T-helper 1 cell treated with Interleukin-12 subunit alpha and Interleukin-12 subunit beta and Interleukin-4 antibody, amounts not matched to agents 30 μg/mL and 1 μg/mL, for 36 hours (primary cell): ENCODE measurements around the gene FAM107A.

Experiments
- H3K27ac Mint-ChIP-seq: one replicate; pipeline ENCODE4 v1.8.0; 2021; ENCODE audit warnings: mild to moderate bottlenecking, mixed read lengths
- H3K27me3 Mint-ChIP-seq: one replicate; pipeline ENCODE4 v1.8.0; 2021; ENCODE audit warnings: low read depth, mixed read lengths
- H3K36me3 Mint-ChIP-seq: one replicate; pipeline ENCODE4 v1.8.0; 2021; ENCODE audit warnings: low read depth, mixed read lengths
- H3K4me1 Mint-ChIP-seq: one replicate; pipeline ENCODE4 v1.8.0; 2021; ENCODE audit warnings: low read depth, mixed read lengths
- H3K4me3 Mint-ChIP-seq: one replicate; pipeline ENCODE4 v1.8.0; 2021; ENCODE audit warnings: mild to moderate bottlenecking, moderate library complexity, mixed read lengths
- H3K9me3 Mint-ChIP-seq: one replicate; pipeline ENCODE4 v1.8.0; 2021; ENCODE audit warnings: mixed read lengths

FAM107A gene, protein sequence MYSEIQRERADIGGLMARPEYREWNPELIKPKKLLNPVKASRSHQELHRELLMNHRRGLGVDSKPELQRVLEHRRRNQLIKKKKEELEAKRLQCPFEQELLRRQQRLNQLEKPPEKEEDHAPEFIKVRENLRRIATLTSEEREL

DNA sequence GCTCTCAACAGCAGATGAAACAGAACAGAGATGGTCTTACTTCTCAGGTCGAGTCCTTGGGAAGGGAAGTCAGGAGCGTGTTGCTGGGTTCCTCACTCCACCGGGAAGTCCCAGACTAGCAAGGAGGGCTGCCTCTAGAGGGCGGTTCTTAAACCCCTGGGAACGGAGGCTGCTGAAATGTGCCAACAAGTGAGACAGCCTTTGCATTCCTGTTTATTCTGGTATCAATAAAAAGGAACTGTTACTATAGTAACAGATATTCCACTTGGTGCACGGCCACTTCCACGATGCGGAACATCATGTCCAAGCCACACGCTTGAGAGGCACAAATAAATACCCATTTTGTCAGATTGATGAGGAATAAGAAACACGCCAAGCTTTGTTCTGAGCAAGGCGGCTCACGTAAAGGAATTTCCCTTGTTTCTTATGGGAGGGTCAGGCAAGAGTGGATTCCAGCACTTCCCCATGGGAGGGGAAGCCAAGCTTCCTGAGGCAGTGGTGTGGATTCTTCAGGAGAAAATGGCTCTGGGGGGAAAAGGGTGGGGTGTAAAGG is at the start of gene FAM107A:
FAM107A (minus strand) TSS at position 123 of the 553 bp plus-strand sequence. CDS start 7,531 bp downstream, outside the sequence.
- Mint-ChIP-seq H3K4me1 (no peaks in the 10 kb centered on the region), H3K27me3 (peaks cover 16% of the 10 kb centered on the region), H3K27ac (no peak within 1 kb of the TSS), H3K36me3 (no peaks in the 10 kb centered on the region), H3K4me3 (no peak within 1 kb of the TSS), H3K9me3 (no peaks in the 10 kb centered on the region)

DNA sequence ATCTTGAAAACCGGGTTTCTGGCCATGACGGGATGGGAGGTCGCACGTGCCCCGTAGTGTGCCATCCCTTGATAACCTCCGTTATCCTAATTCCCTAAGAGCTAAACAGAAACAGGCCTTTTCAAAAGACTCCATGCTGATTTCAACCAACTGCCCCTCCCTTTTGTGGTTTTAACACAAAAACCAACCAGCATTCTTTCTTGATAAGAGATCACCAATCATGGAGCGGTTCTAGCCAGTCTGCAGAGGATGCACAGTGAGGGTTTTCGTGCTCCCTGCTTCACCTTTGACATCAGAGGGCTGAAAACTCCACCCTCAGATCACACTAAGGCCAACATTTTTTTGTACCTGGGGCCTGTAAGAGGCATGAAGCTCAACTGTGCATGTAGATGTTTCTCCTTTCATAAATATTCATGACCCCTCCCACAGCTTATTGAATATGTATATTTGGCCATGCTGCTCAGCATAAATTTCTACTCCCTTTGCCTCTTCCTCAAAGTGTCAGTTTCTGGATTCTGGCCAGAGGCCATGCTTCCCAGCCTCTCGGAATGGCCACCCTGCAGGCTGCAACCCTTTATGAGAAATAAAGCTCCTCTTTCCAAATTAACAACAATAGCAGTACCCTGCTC is 48.1 kb upstream of the FAM107A start:
- no peaks in the 10 kb centered on the region for H3K27me3 Mint-ChIP-seq
- H3K9me3 Mint-ChIP-seq: no peaks in the 10 kb centered on the region
- H3K36me3 Mint-ChIP-seq: no peaks in the 10 kb centered on the region
- H3K27ac Mint-ChIP-seq: no peak overlapping the region
- no peaks in the 10 kb centered on the region for H3K4me1 Mint-ChIP-seq
- no peak overlapping the region for H3K4me3 Mint-ChIP-seq

DNA sequence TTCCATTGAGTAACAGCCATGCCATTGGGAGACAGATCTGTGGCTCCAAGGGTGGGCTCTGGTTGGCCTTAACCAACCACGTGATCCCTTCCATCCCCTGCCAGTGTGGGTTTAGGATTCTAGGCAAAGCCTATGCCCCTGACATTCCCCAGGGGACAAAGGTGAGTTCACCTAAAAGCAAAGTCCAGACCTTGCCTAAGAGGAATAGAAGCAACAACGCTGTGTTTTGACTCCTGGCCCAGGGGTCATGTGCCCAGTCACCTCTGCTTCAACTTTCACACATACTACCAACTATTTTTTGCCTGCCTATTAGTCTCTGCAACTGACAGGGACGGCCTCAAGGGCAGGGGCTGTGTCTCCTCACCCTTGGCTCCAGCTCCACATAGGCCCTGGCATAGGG is 47.4 kb upstream of the FAM107A start:
- no peaks in the 10 kb centered on the region for H3K27me3 Mint-ChIP-seq
- no peak overlapping the region for H3K27ac Mint-ChIP-seq
- H3K36me3 Mint-ChIP-seq: no peaks in the 10 kb centered on the region
- H3K4me3 Mint-ChIP-seq: no peak overlapping the region
- no peaks in the 10 kb centered on the region for H3K4me1 Mint-ChIP-seq
- H3K9me3 Mint-ChIP-seq: no peaks in the 10 kb centered on the region

DNA sequence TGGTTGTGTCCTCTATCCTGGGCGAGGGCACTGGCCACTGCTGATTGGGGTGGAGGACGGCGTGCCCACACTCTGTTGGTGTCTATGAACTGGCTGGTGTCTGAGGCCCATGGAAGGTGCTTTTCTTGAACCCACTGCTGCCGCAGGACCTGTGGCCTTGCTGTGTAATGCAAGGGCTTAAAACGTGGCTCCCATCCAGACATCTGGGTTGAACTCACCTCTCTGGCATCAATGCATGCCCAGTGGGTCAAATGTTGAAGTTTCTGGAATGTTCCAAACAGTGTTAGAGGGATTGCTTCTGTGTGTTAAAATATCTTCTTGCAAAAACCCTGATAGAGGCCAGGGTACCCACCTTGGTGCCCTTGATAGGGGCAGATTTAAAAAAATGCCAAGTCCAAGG is 46.8 kb upstream of the FAM107A start:
- Mint-ChIP-seq H3K4me1 (no peaks in the 10 kb centered on the region), H3K27ac (no peak overlapping the region), H3K36me3 (no peaks in the 10 kb centered on the region), H3K4me3 (no peak overlapping the region), H3K9me3 (no peaks in the 10 kb centered on the region), H3K27me3 (no peaks in the 10 kb centered on the region)

DNA sequence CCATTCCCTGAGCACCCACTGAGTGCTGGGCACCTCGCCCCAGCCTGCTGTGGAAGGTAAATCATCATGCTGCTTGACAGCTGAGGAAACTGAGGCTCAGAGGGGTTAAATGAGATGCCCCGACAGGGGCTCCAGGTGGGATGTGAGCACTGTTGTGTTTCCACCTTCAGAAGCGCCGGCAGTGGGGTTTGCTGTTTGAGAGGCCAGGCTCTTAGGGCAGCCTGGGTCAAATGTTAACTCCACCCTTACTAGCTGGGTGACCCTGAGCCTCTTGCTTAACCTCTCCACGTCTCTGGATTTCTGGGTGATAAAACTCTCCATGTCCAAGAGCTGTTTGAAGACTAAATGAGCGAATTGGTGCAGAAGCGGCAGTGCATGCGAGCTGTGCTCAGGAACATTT is 46.3 kb upstream of the FAM107A start:
- Mint-ChIP-seq H3K36me3 (no peaks in the 10 kb centered on the region), H3K4me1 (no peaks in the 10 kb centered on the region), H3K4me3 (no peak overlapping the region), H3K27ac (no peak overlapping the region), H3K9me3 (no peaks in the 10 kb centered on the region), H3K27me3 (no peaks in the 10 kb centered on the region)

DNA sequence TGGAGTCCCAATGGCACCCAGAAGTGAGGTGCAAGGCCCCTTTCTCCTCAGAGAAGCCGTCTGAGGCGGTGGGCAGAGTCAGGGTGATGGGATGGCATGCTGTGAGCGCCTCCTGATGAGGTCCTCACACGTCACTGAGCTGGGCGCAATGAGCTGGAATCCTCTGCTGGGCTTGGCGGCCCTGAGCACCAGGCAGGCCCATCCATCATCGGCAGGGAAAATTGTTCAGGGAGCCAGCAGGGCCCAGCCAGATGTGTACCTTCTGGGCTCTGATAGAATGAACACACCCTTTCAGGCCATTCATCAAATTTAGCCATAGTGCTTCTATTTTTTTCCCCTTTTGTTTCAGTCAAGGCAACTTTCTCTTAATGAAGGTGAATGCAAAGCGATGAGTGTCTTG is 45.7 kb upstream of the FAM107A start:
- H3K36me3 Mint-ChIP-seq: no peaks in the 10 kb centered on the region
- no peaks in the 10 kb centered on the region for H3K4me1 Mint-ChIP-seq
- H3K9me3 Mint-ChIP-seq: no peaks in the 10 kb centered on the region

DNA sequence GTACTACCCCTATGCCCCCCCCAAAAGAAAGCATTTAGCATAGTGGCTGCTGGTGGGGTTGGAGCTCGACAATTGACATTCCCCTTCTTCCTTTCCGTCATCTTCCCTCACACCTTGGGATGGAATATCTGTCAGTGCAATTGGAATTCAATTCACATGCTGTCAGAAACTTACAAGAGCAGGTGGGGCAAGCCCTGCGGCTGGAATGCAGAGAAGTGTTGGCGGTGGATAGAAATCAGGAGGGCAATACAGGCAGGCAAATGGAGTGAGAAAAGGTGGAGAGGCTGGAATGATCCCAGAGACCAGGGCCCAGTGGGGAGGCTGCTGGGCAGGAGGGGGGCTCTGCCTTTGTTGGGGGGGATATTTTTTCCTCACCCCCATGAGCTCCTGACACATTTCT is 45.2 kb upstream of the FAM107A start:
- Mint-ChIP-seq H3K4me1 (no peaks in the 10 kb centered on the region), H3K4me3 (no peak overlapping the region), H3K9me3 (no peaks in the 10 kb centered on the region), H3K27me3 (no peaks in the 10 kb centered on the region), H3K27ac (no peak overlapping the region), H3K36me3 (no peaks in the 10 kb centered on the region)

More for the DNA sequence above, 45.7 kb upstream of the FAM107A start:
- H3K27me3 Mint-ChIP-seq: no peaks in the 10 kb centered on the region
- H3K27ac Mint-ChIP-seq: no peak overlapping the region
- H3K4me3 Mint-ChIP-seq: no peak overlapping the region

DNA sequence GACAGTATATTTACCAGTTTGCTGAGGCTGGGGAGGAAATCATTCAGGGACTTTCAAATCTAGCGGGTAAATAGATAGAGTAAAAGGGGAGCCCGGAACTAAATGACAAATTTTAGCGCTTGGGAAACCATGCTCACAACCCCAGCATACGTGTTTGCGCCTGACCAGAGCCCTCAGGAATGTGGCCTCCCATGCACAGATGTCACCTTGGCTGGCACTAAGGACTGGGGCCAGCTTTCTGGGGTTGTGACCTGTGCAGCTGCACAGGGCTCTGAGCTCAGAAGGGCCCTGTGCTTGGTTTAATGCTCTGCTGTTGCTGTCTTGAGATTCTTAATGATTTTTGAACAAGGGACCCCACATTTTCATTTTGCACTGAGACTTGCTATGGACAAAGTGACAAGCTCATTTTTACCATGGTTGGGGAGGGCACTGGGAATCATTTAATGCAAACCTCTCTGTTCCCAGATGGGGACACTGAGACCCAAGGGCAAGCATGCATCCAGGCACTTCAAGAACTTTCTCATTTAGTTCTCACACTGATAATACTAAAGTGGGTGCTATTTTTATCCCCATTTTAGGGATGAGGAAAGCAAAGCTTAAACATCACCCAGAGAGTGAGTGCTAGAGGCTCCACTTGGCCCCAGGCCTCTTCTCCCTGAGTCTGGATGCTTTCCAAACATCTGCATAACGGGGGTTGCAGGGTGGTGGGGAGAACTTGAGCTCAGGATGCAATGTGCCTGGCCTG is 44.1 kb upstream of the FAM107A start:
- Mint-ChIP-seq H3K9me3 (no peaks in the 10 kb centered on the region), H3K27me3 (no peaks in the 10 kb centered on the region), H3K27ac (no peak overlapping the region), H3K4me3 (no peak overlapping the region), H3K4me1 (no peaks in the 10 kb centered on the region), H3K36me3 (no peaks in the 10 kb centered on the region)

DNA sequence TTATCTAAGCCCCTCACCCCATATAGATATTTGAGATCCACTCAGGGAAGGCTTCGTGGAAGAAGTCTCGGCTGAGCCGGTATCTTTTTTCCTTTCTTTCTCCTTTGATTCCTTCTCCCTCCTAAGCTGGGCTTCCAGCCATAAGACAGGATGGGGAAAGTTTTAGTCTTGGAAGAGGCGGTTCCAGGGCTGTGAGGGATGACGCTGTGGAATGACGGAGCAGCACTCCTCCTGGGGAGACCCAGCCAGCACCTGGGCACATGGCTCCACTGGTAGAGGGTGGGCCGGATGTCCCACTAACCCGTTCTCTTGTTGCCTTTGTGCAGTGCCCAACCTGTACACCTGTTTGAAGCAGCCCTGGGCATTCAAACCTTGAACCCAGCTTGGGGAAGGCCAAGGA is 43.2 kb upstream of the FAM107A start:
- Mint-ChIP-seq H3K27ac (no peak overlapping the region), H3K9me3 (no peaks in the 10 kb centered on the region), H3K4me1 (no peaks in the 10 kb centered on the region), H3K36me3 (no peaks in the 10 kb centered on the region), H3K27me3 (peaks cover 3% of the 10 kb centered on the region), H3K4me3 (no peak overlapping the region)

DNA sequence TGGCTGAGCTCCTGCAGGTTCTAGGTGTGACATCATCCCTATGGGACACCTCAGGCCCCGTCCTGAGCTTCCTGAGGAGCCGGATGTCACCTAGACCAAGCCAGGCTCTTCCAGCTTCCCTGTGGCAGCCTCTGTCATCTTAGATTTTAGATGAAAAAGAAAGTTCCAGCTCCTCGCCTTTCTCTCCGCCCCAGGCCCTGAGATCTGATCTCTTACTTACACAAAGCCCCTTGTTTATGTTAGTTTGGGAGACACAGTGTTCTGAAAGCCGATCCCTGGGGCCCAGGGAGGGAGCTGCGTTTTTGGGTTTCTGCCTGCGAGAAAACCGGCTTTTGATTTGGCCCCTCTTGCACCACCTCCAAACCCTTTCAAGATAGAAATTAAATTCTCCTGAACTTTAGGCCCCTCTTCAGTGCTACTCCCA is 40.2 kb upstream of the FAM107A start:
- Mint-ChIP-seq H3K4me3 (no peak overlapping the region), H3K27ac (no peak overlapping the region), H3K27me3 (peaks cover 3% of the 10 kb centered on the region), H3K36me3 (no peaks in the 10 kb centered on the region), H3K9me3 (no peaks in the 10 kb centered on the region), H3K4me1 (no peaks in the 10 kb centered on the region)

DNA sequence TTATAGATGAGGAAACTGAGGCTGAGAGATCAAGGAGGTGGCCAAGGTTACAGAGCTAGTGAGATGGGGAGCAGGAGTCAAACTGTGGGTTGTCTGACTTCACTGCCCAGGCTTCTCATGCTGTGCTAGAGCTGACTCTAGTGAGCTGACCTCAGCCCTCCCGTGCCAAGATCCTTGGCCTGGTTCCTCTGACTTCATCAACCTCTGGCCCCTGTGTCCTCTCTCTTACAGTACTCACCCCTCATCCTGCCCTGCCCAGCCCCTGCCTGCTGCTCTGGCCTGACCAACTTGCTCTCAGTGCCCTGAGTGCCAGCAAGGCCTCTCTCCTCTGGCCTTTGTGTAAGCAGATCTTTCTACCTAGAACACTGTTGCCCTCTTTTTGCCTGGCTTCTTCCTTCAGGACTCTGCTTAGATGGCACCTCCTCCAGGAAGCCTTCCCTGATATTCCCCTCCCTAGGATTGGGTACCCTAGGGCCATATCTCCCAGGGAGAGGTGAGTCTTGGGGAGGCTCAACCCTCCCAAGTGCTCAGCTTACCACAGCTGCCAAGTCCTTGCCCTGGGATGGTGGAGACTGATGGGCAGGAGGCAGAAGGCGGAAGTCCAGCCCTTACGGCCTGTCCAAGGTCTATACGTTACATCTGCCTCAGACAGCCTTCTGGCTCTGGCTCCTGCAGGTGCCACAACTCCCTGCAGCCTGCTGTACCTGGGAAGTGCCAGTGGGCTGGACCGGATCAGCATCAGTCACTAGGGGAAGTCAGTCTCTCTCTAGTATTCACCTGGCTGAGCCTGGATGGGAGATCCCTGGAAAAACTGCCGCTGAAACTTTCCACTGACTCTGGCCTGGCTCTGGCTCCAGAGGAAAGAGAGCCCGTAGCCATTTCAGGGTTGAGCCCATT is 36.3 kb upstream of the FAM107A start:
- Mint-ChIP-seq H3K4me1 (peaks cover 4% of the 10 kb centered on the region), H3K4me3 (no peak overlapping the region), H3K27ac (no peak overlapping the region), H3K36me3 (no peaks in the 10 kb centered on the region), H3K27me3 (peaks cover 3% of the 10 kb centered on the region), H3K9me3 (no peaks in the 10 kb centered on the region)

DNA sequence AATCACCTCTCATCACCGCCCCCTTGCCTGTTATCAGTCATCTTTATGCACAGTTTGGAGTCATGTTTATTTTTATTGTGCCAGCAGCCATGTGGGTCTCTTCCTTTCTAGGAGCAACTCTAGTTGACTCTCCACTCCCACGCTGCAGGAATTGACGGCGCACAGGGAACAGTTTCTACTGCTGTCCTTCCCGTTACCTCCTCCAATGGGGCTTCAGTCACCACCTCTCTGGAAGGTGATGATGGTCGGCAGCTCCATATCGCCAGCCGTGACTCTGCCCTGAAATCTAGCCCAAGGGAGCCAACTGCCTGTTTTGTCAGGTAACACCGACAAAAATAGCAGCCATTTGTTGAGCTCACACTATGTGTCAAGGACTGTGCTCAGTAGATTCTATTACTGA is 35.6 kb upstream of the FAM107A start:
- no peak overlapping the region for H3K4me3 Mint-ChIP-seq
- H3K4me1 Mint-ChIP-seq: peaks cover 7% of the 10 kb centered on the region
- H3K36me3 Mint-ChIP-seq: no peaks in the 10 kb centered on the region
- H3K27ac Mint-ChIP-seq: no peak overlapping the region
- H3K9me3 Mint-ChIP-seq: no peaks in the 10 kb centered on the region
- H3K27me3 Mint-ChIP-seq: peaks cover 6% of the 10 kb centered on the region

DNA sequence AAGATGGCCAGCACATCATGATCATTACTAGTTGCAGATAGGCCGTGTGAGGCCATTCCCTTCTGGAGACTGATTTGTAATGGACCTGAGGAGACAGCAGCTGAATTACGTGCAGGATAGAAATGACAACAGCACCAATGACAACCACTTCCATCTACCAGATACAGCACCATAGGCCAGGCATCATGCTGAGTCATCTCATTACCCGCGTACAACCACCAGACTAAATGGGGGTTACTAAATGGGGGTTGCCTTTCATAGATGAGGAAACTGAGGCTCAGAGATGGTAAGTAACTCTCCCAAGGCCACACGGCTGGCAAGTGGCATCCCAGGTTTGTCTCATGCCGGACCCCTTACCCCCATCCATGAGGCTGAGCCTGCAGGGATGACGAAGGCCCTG is 32.8 kb upstream of the FAM107A start:
- Mint-ChIP-seq H3K27me3 (peaks cover 11% of the 10 kb centered on the region), H3K4me3 (no peak overlapping the region), H3K36me3 (no peaks in the 10 kb centered on the region), H3K27ac (no peak overlapping the region), H3K4me1 (peaks cover 8% of the 10 kb centered on the region), H3K9me3 (no peaks in the 10 kb centered on the region)

DNA sequence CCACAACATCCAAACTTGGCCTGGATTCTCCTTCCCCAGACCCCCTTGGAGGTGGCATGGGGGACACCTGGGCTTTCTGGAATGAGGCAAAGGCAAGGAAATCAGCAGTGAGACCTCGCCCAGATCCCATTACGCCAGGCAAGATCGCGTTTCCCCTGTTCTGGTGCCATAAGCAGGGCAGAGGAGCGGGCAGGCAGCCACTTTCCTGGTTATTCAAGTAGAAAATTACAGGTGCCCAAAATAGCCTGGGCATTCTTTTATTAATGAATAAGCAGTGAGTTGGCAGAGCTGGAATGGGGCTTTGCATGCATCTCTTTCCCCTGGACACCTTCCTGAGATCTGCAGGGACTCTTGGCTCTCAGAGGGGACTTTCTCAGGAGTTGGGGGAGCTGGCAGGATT is 31.5 kb upstream of the FAM107A start:
- Mint-ChIP-seq H3K9me3 (no peaks in the 10 kb centered on the region), H3K27ac (no peak overlapping the region), H3K27me3 (peaks cover 11% of the 10 kb centered on the region), H3K36me3 (no peaks in the 10 kb centered on the region), H3K4me3 (no peak overlapping the region), H3K4me1 (peaks cover 8% of the 10 kb centered on the region)
